Activated CD4-positive, alpha-beta T cell treated with anti-CD3 and anti-CD28 coated beads, Interleukin-2, amount 50 U/mL, for 4 hours (primary cell): ENCODE measurements around the gene ADPRHL1.

Experiments used
- DNase-seq, 2 experiments: peaks; one replicate each; pipeline ENCODE4 v3.0.0-alpha.2; 2020

The ADPRHL1 gene

DNA sequence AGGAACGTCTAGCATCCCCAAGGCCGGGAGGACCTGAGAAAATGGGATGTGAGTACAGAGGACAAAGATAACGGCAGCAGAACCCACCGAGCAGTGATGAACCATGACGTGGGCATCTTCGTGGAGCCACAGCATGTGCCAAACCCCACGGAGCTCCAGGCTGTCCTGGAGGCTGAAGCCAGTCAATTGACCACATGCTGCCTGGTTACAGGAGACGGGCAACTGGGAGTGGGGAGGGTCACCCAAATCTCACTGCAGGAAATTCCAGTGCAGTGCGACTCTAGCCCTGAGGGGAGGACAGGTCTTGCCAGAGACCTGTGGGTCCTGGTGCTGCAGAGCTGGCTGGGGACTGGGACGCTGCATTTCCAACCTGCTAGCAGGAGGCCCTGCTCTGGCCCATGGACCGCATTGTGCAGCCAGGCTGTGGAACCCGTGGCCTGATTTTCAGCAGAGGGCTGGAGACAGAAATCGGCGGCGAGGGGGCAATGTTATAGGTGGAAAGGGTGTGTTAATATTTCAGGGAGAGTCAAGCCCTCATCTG is 86.2 kb downstream of the ADPRHL1 start:
- no peak for DNase-seq

DNA sequence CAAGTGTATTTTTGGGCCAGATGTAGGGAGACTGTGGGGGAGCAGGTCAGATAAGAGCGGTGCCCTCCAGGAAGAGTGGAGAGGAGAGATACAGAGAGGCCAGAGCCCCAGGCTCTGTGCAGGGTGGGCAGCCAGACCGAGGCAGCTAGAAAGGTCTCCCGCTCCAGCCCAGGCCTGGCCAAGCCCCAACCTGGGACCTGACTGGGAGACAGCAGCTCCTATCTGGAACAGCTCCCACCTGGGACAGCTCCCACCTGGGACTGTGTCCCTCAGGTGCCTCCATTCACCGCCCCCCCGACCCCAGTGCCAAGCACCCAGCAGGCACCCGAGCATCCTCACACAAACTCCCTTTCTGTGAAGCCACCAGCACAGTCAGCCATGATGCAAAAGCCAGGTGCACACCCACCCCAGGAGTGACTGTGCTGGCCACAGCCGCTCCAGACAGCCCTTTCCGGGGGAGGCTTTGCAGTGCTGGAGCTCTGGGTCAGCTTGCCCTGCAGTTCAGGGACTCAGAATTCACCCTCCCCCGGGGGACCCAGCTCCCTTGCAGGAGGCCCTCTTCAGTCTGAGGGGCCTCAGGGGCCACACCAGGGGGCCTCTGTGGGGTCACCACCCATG is 87.2 kb downstream of the ADPRHL1 start:
- DNase-seq = no peak

DNA sequence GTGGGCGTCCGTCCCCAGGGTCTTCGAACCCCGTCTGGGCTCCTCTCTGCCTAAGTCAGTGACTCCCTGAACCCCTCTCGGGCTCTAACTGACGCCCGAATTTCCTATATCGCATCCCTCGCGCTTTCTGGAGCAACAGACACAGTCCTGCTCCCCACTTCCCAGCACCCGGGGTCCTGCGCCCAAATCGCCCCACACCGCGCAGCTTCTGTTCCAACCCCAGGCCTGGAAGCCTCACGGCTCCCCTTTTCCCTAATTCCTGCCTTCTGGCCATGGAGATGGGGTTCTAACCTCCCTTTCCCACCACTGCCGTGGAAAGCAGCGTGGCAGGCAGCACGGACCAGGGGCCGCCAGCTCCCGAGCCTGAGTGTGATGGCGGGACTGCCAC is 87.7 kb downstream of the ADPRHL1 start:
- DNase-seq = no peak

DNA sequence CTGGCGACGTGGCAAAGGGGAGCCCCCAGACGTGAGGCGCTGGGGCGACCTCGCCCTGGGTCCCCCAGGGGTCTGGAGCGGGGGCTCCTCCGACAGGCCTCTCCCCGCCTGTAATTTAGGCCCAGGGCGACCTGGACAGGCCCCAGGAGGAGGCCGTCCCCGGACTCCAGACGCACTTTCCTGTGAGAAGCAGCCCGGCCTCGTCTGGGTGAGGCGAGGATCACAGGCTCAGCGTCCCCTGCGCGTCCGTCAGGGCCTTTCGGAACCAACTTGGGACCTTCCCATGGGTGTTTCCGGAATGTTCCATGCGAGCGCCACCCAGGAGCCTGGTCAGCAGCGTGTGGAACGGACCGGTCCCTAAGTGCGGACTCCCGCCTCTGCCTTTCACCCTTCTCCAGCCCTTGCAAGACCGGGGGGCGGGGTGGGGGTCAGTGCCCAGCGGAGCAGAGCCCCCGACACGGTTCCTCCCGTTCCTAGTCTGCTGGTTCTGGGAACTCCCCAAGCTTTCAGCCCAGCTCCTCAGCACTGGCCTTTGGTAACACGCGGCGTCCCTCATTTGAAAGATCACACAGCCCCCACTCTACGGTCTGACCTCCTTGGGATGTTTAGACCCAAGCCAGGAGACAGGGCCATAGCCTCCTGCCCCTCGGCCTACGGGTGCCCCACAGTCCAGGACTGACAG is 88.2 kb downstream of the ADPRHL1 start:
- no peak for DNase-seq

DNA sequence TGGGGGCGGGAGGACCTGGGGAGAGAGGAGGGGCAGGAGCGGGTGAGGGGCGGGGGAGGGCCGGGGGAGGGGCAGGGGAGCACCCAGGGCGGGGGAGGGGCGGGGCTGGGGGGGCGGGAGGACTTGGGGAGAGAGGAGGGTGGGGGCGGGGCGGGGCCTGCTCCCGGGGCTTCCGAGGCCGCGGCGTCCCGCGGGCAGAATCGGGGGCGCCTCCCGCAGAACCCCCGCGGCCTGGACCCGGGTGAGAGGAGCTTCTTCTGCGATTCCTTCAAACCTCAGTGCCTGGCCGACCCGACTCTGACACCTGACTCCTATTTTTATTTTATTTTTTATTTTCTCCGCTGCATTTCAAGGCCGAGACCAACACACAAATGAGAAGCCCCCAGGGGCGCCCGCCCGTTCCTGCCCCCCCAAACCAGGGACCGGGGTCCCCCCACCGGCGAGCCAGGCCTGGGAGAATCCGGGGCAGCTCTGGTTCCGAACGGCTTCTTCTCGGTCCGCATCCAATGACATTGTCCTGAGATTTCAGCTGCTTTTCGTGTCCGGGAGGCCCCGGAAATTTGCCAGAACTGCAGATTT is 88.9 kb downstream of the ADPRHL1 start:
- no peak for DNase-seq

DNA sequence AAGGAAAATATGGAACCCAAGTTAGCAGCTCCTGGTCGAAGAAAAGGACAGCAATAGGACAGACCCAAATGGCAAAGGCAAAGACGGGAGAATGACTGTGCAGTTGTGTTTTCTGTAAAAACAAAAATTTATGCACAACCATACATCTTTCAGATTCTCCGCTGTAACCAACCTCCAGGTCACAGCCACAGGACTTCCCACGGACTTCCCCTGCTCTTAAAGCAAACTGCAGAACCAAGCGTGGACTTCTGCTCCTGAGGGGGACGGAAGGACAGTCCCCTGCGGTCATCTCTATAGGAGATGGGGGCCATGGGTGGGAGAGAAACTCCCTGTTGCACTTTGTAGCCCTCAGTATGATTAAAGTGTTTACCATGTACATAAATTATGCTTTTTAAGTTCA is 91.9 kb downstream of the ADPRHL1 start:
- no peak for DNase-seq

DNA sequence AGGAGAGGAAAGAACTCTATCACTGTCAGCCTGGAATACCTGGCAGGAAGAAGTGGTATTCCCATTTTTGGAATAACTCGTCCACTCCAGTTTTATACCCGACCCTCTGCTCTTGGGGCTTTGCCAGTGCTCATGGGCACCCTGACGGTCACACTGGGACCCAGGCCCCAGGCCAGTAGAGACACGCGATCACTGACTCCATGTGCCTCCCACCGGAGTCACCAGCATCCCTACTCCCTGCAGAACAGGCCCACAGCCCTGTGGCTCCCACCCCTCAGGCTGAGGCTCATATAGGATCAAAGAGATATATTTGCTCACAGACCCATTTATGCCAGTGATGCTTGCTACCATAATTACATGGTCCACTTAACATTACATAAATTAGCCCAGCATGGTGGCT is 92.8 kb downstream of the ADPRHL1 start:
- no peak for DNase-seq

DNA sequence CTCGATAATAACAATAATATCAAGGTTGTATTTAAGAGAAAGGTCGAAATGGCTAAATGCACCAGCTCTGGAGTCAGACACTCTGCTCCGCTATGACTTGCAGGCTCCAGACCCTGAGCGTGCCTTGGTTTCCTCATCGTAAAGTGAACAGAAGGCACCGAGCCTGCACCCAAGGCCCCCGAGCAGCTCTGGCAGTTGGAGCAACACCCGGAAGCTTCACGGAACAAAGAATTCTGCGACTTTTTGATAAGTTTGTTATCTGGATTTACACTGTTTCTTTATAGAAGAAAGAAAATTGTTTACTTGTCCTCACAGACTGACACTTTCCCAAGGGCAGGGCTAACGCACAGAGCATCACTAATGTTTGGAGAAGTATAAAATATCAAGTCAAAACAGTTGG is 93.7 kb downstream of the ADPRHL1 start:
- no peak for DNase-seq

DNA sequence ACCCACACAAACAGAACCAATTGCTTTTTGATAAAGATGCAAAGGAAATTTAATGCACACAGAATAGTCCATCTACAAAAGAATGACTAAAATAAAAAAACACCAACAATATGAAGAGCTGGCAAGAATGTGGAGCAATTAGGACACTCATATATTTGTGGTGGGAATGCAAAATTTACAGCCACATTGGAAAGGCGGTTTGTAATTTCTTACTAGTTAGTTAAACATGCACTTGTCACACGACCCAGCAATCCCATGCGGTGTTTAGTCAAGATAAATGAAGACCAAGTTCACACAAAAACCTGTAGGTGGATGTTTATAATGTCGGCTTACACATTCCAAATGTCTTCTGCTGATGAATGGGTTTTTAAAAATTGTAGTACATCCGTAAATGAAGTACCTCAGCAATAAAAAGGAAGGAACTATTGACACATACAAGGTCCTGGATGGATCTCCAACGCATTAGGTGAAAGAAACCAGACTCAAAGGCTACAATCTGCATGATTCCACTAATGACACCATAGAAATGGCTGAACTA is 94.6 kb downstream of the ADPRHL1 start:
- DNase-seq = no peak

DNA sequence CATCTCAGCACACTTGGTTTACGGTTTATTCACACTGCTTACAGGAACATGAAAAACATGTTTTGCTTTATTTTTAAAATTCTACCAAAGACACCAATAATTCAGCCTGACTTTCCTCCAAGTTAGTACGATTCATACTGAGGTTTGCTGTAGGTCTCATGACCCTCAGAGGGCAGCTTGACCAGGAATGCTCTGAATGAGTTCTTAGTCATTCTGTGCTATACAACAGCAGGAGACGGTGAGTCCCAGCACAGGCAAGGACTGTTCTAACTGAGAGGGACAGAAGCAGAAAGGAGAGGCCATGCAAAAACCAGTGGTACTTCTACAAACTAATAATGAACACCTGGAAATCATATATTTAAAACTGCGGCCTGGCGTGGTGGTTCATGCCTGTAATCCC is 95.8 kb downstream of the ADPRHL1 start:
- no peak for DNase-seq

DNA sequence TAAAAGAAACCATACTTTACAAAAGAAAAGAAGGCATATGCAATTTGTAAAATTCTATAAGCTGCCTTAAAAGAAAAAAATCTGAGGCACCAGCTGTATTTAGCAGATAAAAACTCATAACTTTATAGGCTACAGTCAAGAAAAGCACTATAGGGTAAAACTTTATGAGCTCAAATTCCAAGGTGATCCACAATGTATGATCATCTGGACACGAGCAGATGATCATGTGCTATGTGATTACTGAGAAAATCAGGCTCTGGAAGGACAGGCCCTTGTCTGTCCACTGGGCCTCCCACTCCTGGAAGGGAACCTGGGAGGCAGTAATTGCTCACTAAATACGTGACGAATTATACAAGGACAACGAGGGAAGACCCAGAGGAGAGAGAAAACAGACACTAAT is 96.7 kb downstream of the ADPRHL1 start:
- no peak for DNase-seq

DNA sequence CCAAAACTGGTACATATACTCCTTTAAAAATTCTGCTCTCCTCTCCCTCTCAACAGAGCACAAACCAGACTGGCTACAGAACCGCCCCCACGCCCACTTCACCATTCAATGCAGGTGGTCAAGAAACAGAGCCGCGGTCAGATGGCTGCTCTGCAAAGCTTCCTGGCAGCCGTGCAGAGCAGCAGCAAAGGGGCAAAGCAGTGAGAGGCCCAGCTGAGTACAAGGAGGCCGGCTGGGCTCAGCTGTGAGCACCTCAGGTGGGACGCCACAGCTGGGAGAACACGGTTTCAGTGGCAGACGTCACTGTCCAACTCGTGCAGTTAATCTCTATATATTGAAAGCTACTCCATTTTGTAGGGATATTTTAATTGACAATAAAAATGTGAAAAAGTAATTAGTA is 97.7 kb downstream of the ADPRHL1 start:
- no peak for DNase-seq

DNA sequence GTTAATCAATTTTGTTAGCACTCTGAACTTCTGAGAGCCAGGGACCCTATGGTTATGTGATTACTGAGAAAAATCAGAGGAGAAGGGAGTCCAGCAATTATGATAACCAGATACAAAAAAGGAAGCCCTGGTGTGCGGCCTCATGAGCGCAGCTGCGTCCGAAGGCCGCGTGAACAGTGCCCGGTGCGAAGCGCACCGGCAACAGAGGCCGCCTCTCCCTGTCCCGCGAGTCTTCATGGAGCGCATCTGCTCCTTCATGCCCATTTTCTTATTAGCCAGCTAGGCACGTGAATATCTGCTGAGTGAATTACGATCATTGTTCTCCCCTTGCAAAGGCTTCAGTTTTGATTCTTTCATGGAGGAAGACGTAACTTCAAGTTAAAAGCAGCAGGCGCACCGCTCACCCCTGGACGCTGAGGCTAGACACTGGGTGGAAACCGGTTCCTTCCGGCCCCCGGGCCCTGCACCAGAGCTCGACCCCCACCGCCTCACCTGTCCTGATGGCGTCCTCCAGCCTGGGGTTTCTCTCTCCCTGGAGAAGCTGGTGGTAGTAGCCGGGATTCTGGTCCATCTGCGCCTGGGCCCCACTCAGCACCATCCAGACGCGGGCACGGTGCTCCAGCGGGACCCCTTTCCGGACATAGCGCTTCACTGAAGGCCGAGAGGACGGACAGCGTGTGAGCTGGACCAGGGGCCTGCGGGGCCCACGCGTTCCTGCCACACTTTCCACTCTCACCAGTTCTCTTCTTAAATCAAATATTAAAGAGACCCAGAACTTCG is 98.3 kb downstream of the ADPRHL1 start:
- DNase-seq = no peak

DNA sequence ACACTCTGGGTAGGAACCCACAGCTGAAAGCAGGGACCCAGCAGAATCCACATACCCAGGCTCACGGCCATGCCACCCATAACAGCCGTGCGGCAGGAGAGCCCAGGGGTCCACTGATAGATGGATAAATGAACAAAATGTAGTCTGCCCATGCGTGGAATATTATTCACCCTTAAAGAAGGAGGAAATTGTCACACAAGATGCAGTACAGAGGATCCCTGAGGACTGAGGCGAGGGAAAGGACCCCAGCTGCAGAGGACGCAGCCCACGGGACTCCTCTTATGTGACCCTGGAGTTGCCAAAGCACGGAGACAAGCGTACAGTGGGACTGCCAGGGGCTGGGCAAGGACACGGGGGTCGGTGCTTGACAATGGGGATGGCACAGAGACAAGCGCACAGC is 100.0 kb downstream of the ADPRHL1 start:
- DNase-seq = no peak

DNA sequence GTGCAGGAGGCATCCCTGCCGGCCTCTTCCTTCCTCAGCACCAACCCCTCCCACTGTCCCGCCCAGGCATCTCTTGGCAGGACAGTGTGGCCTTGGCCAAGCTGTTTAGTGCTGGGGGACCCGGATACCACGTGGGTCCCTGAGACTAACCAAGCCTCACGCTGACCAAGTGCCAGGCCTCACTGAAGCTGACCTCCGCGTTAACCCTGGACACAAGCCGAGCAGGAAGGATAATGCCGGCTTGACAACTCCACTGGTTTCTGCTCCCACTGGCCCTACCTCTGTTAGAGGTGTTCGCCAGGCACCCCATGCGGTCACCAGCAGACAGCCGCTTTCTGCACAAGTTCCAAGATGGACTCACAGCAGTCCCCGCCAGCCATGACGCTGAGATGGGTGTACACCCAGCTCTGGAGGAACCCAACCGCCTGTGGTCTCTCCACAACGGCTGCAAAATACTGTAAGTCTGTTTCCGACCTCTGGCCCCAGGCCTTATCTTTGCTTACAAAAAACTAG is 101.7 kb downstream of the ADPRHL1 start:
- DNase-seq = no peak

DNA sequence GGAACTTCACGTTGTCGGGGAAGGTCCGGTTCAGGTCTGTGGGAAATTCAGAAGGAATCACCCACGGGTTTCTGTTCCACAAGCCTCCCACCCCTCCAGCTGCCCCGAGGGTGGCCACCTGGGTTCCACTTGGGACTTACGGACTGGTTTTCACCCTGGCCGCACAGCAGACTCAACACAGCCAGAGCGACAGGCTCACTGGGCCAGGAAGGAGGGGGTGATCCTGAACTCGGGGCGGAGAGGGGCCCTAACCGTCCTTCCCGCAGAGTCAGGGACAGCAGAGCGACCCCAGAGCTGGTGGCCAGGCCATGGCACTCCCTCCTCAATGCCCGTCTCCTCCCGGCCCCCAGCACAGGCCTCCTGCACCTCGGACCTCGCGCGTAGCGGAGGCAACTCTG is 102.4 kb downstream of the ADPRHL1 start:
- no peak for DNase-seq

DNA sequence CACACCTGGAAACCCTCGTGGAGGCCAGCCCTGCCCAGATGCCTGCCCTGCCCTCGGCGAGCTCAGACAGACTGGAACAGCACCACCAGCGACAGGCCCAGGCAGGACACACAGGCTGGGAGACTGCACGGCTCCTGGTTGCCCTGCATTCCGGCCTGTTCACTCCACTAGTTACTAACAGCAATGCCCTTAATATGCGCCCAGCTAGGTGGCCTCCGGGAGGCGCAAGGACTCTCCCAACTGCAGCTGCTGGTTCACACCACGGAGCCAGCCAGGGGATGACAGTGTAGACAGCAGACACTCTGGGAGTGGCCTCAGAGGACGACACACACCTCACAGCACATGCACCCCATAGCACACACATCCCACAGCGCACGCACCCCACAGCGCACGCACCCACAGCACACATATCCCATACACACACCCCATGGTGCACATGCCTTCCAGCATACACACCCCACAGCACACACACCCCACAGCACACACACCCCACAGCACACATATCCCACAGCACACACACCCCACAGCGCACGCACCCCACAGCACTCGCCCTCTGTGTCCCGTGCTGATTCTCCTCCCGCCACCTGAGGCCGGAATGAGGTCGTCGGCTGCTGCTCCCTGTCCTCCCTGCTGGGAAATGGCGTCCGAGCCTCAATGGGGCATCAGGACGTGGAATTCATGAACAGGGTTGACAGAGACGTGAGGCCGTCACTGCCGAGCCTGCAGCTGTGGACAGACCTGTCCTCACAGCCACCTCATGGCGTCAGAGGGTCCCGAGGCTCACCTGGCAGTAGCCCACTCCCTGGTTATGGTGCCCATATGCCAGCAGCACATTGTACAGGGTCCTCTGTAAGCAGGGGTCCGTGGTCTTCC is 103.0 kb downstream of the ADPRHL1 start:
- DNase-seq = no peak
